ENCODE results near the gene NPTX1. TPM values are rescaled to one million over a fixed set of nuclear protein-coding genes. Genes with fewer than 3 reads are reported as not detected.

The NPTX1 gene
- polyA plus RNA-seq, 2 of the 4 experiments (the other 2 are of a cell fraction), result 43.6 to 109 TPM

- no peak overlapping the region for H3K4me3 ChIP-seq
- H3K4me2 ChIP-seq, result no peak overlapping the region
- FAIRE-seq (no peak), DNase-seq (ENCODE audit: low read depth in 1 of 2, low spot score in 1 of 2) (no peak), ATAC-seq (no peak)
- H3K27ac ChIP-seq, result peak overlapping the region; percentile 83 to 85; a peak in 5 of 6 replicates
- peaks cover 56% of the 10 kb centered on the region for H3K4me1 ChIP-seq
- ChIA-PET CTCF (interaction anchor here (0.6 to 1.6 kb wide), 7 partner anchors 9 to 427 kb away, joined by 3 to 6 read pairs (median 3); no protein-coding TSS in a partner anchor), POLR2A (no interaction called here)
- TF ChIP-seq BCL3 (IDR thresholded peaks at IDR 0.05) (no peak), ZNF302 (CRISPR knock-in tag; IDR thresholded peaks at IDR 0.05) (no peak), ESRRA (IDR thresholded peaks at IDR 0.05; ENCODE audit: borderline replicate concordance, low read length) (no peak), POLR2A (IDR thresholded peaks at IDR 0.05; ENCODE audit: low read length) (no peak), CEBPB (IDR thresholded peaks at IDR 0.05) (no peak), HDAC2 (IDR thresholded peaks at IDR 0.05) (no peak), PBX3 (IDR thresholded peaks at IDR 0.05) (no peak)
- no peaks in the 10 kb centered on the region for H3K9me3 ChIP-seq
- WGBS (ENCODE audit: missing lambda C conversion rate), result 72% methylated on average over 10 of the region's 11 CpGs
Observed at GRCh38 chr17:80498920-80499410, 22.6 kb upstream of the NPTX1 start.

- Histone ChIP-seq H3K9me3 (no peaks in the 10 kb centered on the region), H3K4me3 (no peak overlapping the region), H3K4me1 (peaks cover 62% of the 10 kb centered on the region), H3K27ac (peak overlapping the region; percentile 83 to 85; a peak in 5 of 6 replicates), H3K4me2 (no peak overlapping the region)
- no peak for ATAC-seq
- TF ChIP-seq POLR2AphosphoS2 (conservative IDR thresholded peaks at IDR 0.05; ENCODE audit: low read length) (no peak), MAX (IDR thresholded peaks at IDR 0.05) (no peak), ZC3H11A (IDR thresholded peaks at IDR 0.05) (no peak), NR3C1 (IDR thresholded peaks at IDR 0.05) (no peak), PBX3 (IDR thresholded peaks at IDR 0.05) (no peak), ATOH8 (CRISPR knock-in tag; IDR thresholded peaks at IDR 0.05; ENCODE audit: low read depth) (no peak), ZFP36 (IDR thresholded peaks at IDR 0.05; ENCODE audit: borderline replicate concordance, partially characterized antibody) (no peak), CHD4 (IDR thresholded peaks at IDR 0.05; ENCODE audit: borderline replicate concordance) (no peak), USF2 (IDR thresholded peaks at IDR 0.05) (no peak)
- no peak for DNase-seq (ENCODE audit: low read depth in 1 of 2, low spot score in 1 of 2)
- 76% methylated on average over 30 of the region's 30 CpGs for WGBS (ENCODE audit: missing lambda C conversion rate)
- FAIRE-seq, result no peak
- ChIA-PET CTCF (interaction anchor here (1.0 to 2.8 kb wide), 8 partner anchors 8 to 428 kb away, joined by 3 to 8 read pairs (median 3); no protein-coding TSS in a partner anchor), POLR2A (no interaction called here)
Observed at GRCh38 chr17:80498242-80498919, 22.0 kb upstream of the NPTX1 start.

GRCh38 chr17:80497726-80498241 is 21.4 kb upstream of the NPTX1 start:
- Histone ChIP-seq H3K27ac (peak overlapping the region in 1 of 2 experiments; percentile 83; a peak in 3 of 6 replicates), H3K9me3 (no peaks in the 10 kb centered on the region), H3K4me3 (no peak overlapping the region), H3K4me1 (peaks cover 65% of the 10 kb centered on the region), H3K4me2 (no peak overlapping the region)
- POLR2A ChIA-PET, result no interaction called here
- CTCF ChIA-PET, result interaction anchor here (1.2 to 2.8 kb wide), 5 partner anchors 11 to 428 kb away, joined by 3 to 8 read pairs (median 3); no protein-coding TSS in a partner anchor
- WGBS (ENCODE audit: missing lambda C conversion rate), result 82% methylated on average over 10 of the region's 10 CpGs
- FAIRE-seq (no peak), ATAC-seq (no peak), DNase-seq (ENCODE audit: low read depth in 1 of 2, low spot score in 1 of 2) (no peak)
- TF ChIP-seq HOXB13 (CRISPR knock-in tag; IDR thresholded peaks at IDR 0.05; ENCODE audit: low read depth) (no peak), CBX2 (IDR thresholded peaks at IDR 0.05; ENCODE audit: borderline replicate concordance, low read depth) (no peak), EP300 (IDR thresholded peaks at IDR 0.05) (no peak), HOXB5 (CRISPR knock-in tag; IDR thresholded peaks at IDR 0.05) (no peak), MAZ (IDR thresholded peaks at IDR 0.05; ENCODE audit: borderline replicate concordance, low read depth, low read length) (no peak)
